Measurements from ENCODE around the gene SPTBN1. TPM values are rescaled to one million over a fixed set of nuclear protein-coding genes. Genes with fewer than 3 reads are reported as not detected.

Gene SPTBN1
- total and polyA plus RNA-seq, 2 experiments from 2014 or later = 58.1 to 204 TPM

- H3K36me3 ChIP-seq (ENCODE audit: insufficient read depth) = peaks cover 61% of the 10 kb centered on the region
- H3K4me1 ChIP-seq (ENCODE audit: insufficient read depth) = no peaks in the 10 kb centered on the region
- no peaks in the 10 kb centered on the region for H3K79me2 ChIP-seq (replicated peaks; ENCODE audit: insufficient read depth)
- no peaks in the 10 kb centered on the region for H3F3A ChIP-seq (replicated peaks; ENCODE audit: low read depth)
- DNase-seq (ENCODE audit: low spot score) (no peak), ATAC-seq (no peak)
- no peak overlapping the region for H3K27ac ChIP-seq (ENCODE audit: low read depth)
- Mint-ChIP-seq H3K4me1 (no peaks in the 10 kb centered on the region), H3K27me3 (ENCODE audit: insufficient read depth, low read depth, poor library complexity) (peaks cover 9% of the 10 kb centered on the region), H3K27ac (no peak overlapping the region), H3K36me3 (ENCODE audit: low read depth) (peaks cover 83% of the 10 kb centered on the region), H3K4me3 (no peak overlapping the region), H3K9me3 (no peaks in the 10 kb centered on the region)
- no peak overlapping the region for H3K4me3 ChIP-seq
- no peaks in the 10 kb centered on the region for H3K27me3 ChIP-seq (ENCODE audit: insufficient read depth)
- no peak overlapping the region for H3K4me2 ChIP-seq
- H4K20me1 ChIP-seq (replicated peaks; ENCODE audit: insufficient read depth) = peaks cover 5% of the 10 kb centered on the region; the same call in 1 of the 2 replicates
- no peak overlapping the region for H2AFZ ChIP-seq
- TF ChIP-seq ZNF462 (CRISPR knock-in tag; IDR thresholded peaks at IDR 0.05) (no peak), REST (IDR thresholded peaks at IDR 0.05; ENCODE audit: unreplicated experiment) (no peak), CREB1 (CRISPR knock-in tag; IDR thresholded peaks at IDR 0.05; ENCODE audit: low read depth) (no peak), ZNF331 (CRISPR knock-in tag; IDR thresholded peaks at IDR 0.05; ENCODE audit: low read depth) (no peak), JUNB (IDR thresholded peaks at IDR 0.05; ENCODE audit: unreplicated experiment) (no peak)
- H3K9me2 ChIP-seq (ENCODE audit: insufficient read depth) = no peaks in the 10 kb centered on the region
These were observed 186.7 kb downstream of the SPTBN1 start for GRCh38 chr2:54642677-54643430.

Data from GM23338 (cell line).